Neural crest cell (in vitro differentiated cells): ENCODE measurements around the gene PLPP7. TPM values are rescaled to one million over a fixed set of nuclear protein-coding genes. Genes with fewer than 3 reads are reported as not detected.

Experiments used
- DNase-seq: peaks from one replicate; pipeline ENCODE4 v3.0.0; 2021; ENCODE audit warnings: low read depth, mixed read lengths, low spot score
- H3K27ac Mint-ChIP-seq: one replicate; pipeline ENCODE4 v1.8.0; 2021; ENCODE audit warnings: mild to moderate bottlenecking, mixed read lengths; ENCODE audit not compliant: unreplicated experiment
- H3K27me3 Mint-ChIP-seq: 2 replicates; pipeline ENCODE4 v1.8.0; 2021; ENCODE audit warnings: low read depth, mild to moderate bottlenecking, mixed read lengths
- H3K36me3 Mint-ChIP-seq: 2 replicates; pipeline ENCODE4 v1.8.0; 2021; ENCODE audit warnings: low read depth, mild to moderate bottlenecking, mixed read lengths
- H3K4me1 Mint-ChIP-seq: 2 replicates; pipeline ENCODE4 v1.8.0; 2021; ENCODE audit warnings: mixed read lengths
- H3K4me3 Mint-ChIP-seq: one replicate; pipeline ENCODE4 v1.8.0; 2021; ENCODE audit warnings: mild to moderate bottlenecking, mixed read lengths
- H3K9me3 Mint-ChIP-seq: 2 replicates; pipeline ENCODE4 v1.8.0; 2021; ENCODE audit warnings: mixed read lengths
- total RNA-seq: library from RNA; stranded (reverse); gene quantifications from 2 replicates; pipeline ENCODE4 v1.2.1, GENCODE V29; 2021
- TF ChIP-seq, protein P1 (sequence below): fragments of 200-600 bp; sonication (generic); conservative IDR thresholded peaks from 2 replicates; pipeline ENCODE4 v1.5.0; 2021; ENCODE audit warnings: antibody characterized with exemption, mild to moderate bottlenecking

Gene PLPP7
- total RNA-seq, 1 donor from 2014 or later: 6.9 TPM

DNA sequence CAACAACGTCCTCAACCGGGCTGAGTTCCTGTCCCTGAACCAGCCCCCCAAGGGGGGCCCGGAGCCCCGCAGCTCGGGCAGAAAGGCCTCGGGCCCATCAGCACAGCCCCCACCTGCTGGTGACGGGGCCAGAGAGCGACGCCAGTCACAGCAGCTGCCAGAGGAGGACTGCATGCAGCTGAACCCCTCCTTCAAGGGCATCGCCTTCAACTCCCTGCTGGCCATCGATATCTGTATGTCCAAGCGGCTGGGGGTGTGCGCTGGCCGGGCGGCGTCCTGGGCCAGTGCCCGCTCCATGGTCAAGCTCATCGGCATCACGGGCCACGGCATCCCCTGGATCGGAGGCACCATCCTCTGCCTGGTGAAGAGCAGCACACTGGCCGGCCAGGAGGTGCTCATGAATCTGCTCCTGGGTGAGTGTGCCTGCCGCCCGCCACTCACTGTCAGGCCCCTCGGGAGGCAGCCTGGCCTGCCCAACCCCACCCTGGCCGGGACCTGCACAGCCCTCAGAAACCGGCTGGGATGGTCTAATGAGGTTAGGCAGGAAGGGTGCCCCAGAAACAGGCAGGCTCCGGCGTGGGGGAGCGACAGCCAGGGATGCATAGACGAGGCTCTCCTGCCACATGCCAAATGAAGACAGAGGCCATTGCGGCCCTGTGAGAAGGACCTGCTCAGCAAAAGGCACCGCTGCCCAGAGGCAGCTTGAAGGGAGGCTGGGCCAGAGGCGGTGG lies 678 bp downstream of the PLPP7 start:
- H3K27me3 Mint-ChIP-seq: no peaks in the 10 kb centered on the region
- H3K4me3 Mint-ChIP-seq: no peak overlapping the region
- no peaks in the 10 kb centered on the region for H3K9me3 Mint-ChIP-seq
- peaks cover 7% of the 10 kb centered on the region for H3K4me1 Mint-ChIP-seq
- no peaks in the 10 kb centered on the region for H3K36me3 Mint-ChIP-seq
- TF ChIP-seq, protein P1, sequence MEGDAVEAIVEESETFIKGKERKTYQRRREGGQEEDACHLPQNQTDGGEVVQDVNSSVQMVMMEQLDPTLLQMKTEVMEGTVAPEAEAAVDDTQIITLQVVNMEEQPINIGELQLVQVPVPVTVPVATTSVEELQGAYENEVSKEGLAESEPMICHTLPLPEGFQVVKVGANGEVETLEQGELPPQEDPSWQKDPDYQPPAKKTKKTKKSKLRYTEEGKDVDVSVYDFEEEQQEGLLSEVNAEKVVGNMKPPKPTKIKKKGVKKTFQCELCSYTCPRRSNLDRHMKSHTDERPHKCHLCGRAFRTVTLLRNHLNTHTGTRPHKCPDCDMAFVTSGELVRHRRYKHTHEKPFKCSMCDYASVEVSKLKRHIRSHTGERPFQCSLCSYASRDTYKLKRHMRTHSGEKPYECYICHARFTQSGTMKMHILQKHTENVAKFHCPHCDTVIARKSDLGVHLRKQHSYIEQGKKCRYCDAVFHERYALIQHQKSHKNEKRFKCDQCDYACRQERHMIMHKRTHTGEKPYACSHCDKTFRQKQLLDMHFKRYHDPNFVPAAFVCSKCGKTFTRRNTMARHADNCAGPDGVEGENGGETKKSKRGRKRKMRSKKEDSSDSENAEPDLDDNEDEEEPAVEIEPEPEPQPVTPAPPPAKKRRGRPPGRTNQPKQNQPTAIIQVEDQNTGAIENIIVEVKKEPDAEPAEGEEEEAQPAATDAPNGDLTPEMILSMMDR: no peak
- no peak for DNase-seq
- no peak overlapping the region for H3K27ac Mint-ChIP-seq

- Mint-ChIP-seq H3K27ac (no peak overlapping the region), H3K27me3 (no peaks in the 10 kb centered on the region), H3K4me3 (no peak overlapping the region), H3K9me3 (no peaks in the 10 kb centered on the region), H3K36me3 (no peaks in the 10 kb centered on the region), H3K4me1 (peaks cover 12% of the 10 kb centered on the region)
- no peak for DNase-seq
- TF ChIP-seq, protein P1: no peak
These were observed 1.3 kb downstream of the PLPP7 start for GRCh38 chr9:131290767-131291370.

GRCh38 chr9:131291795-131292315 lies 2.3 kb downstream of the PLPP7 start:
- Mint-ChIP-seq H3K27me3 (no peaks in the 10 kb centered on the region), H3K4me3 (no peak overlapping the region), H3K4me1 (peaks cover 12% of the 10 kb centered on the region), H3K27ac (no peak overlapping the region), H3K36me3 (no peaks in the 10 kb centered on the region), H3K9me3 (no peaks in the 10 kb centered on the region)
- DNase-seq: no peak
- TF ChIP-seq, protein P1: no peak

GRCh38 chr9:131292937-131293336 lies 3.4 kb downstream of the PLPP7 start:
- H3K9me3 Mint-ChIP-seq: no peaks in the 10 kb centered on the region
- H3K36me3 Mint-ChIP-seq: no peaks in the 10 kb centered on the region
- H3K27ac Mint-ChIP-seq: no peak overlapping the region
- H3K4me1 Mint-ChIP-seq: peaks cover 14% of the 10 kb centered on the region
- TF ChIP-seq, protein P1: no peak
- no peaks in the 10 kb centered on the region for H3K27me3 Mint-ChIP-seq
- H3K4me3 Mint-ChIP-seq: no peak overlapping the region
- DNase-seq: no peak

GRCh38 chr9:131296460-131296859 lies 6.9 kb downstream of the PLPP7 start:
- Mint-ChIP-seq H3K4me1 (peaks cover 9% of the 10 kb centered on the region), H3K9me3 (no peaks in the 10 kb centered on the region), H3K4me3 (no peak overlapping the region), H3K27me3 (no peaks in the 10 kb centered on the region), H3K27ac (no peak overlapping the region), H3K36me3 (no peaks in the 10 kb centered on the region)
- no peak for DNase-seq
- TF ChIP-seq, protein P1: no peak
